ENCODE results near the gene HSPB7. TPM values are rescaled to one million over a fixed set of nuclear protein-coding genes. Genes with fewer than 3 reads are reported as not detected.
"Not testable (repeated sequence)": the region's sequence is repeated elsewhere in the genome, so short reads cannot be mapped to it uniquely, and the experiment has no call there.

Gene HSPB7
- total RNA-seq, 1 donor from 2014 or later = not detected

DNA sequence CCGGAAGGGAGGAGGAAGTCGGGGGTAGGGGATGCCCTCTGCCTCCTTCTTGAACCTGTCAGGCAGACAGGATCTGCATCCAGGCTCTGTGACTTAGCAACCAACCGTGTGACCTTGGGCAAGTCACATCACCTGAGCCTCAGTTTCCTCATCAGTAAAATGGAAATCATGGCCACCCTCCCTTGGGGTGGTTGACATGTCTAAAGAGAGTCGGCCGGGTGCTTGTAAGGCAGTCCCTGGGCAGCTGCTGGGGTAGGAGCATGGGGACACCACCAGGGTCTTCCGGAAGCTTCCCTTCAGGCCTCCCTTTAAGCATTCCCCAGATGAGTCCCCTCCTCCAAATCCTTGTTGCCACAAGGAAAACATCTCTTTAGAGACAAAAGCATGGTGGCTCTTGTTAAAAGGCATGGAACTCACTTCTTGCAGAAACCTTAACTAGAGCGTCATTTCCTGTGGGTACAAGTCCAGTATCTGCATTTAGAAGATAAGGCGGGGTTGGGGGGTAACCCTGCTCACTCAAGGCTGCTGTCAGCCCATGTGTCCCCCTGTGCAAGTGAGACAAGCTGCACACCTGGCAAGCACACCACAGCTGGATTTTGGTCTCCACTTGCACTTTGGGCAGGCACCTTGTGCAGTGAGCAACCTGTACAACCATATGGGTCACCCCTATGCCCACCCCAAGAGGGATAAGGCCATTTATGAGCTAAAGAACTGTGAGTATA, 36.1 kb upstream of the HSPB7 start:
- Histone ChIP-seq H2AFZ (replicated peaks) (no peak overlapping the region), H3K27me3 (no peaks in the 10 kb centered on the region), H3K36me3 (no peaks in the 10 kb centered on the region), H3K4me3 (no peak overlapping the region), H3K4me1 (peaks cover 8% of the 10 kb centered on the region), H3F3A (ENCODE audit: low read depth) (peaks cover 9% of the 10 kb centered on the region), H3K9me3 (ENCODE audit: low read depth) (no peaks in the 10 kb centered on the region), H4K20me1 (ENCODE audit: low read depth) (no peaks in the 10 kb centered on the region), H3K9ac (no peak overlapping the region), H3K79me2 (ENCODE audit: low read depth) (no peaks in the 10 kb centered on the region), H3K27ac (no peak overlapping the region), H3K4me2 (no peak overlapping the region)
- Mint-ChIP-seq H3K36me3 (no peaks in the 10 kb centered on the region), H3K27ac (no peak overlapping the region), H3K4me3 (no peak overlapping the region), H3K9me3 (no peaks in the 10 kb centered on the region), H3K27me3 (ENCODE audit: insufficient read depth, low read depth) (peaks cover 4% of the 10 kb centered on the region), H3K4me1 (peaks cover 19% of the 10 kb centered on the region)
- DNase-seq (ENCODE audit: low spot score) = no peak
- no peak for TF ChIP-seq EZH2phosphoT487 (IDR thresholded peaks at IDR 0.05)
- no peak for TF ChIP-seq EZH2 (IDR thresholded peaks at IDR 0.05)
- TF ChIP-seq, protein P1, sequence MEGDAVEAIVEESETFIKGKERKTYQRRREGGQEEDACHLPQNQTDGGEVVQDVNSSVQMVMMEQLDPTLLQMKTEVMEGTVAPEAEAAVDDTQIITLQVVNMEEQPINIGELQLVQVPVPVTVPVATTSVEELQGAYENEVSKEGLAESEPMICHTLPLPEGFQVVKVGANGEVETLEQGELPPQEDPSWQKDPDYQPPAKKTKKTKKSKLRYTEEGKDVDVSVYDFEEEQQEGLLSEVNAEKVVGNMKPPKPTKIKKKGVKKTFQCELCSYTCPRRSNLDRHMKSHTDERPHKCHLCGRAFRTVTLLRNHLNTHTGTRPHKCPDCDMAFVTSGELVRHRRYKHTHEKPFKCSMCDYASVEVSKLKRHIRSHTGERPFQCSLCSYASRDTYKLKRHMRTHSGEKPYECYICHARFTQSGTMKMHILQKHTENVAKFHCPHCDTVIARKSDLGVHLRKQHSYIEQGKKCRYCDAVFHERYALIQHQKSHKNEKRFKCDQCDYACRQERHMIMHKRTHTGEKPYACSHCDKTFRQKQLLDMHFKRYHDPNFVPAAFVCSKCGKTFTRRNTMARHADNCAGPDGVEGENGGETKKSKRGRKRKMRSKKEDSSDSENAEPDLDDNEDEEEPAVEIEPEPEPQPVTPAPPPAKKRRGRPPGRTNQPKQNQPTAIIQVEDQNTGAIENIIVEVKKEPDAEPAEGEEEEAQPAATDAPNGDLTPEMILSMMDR (IDR thresholded peaks at IDR 0.05) = no peak

DNA sequence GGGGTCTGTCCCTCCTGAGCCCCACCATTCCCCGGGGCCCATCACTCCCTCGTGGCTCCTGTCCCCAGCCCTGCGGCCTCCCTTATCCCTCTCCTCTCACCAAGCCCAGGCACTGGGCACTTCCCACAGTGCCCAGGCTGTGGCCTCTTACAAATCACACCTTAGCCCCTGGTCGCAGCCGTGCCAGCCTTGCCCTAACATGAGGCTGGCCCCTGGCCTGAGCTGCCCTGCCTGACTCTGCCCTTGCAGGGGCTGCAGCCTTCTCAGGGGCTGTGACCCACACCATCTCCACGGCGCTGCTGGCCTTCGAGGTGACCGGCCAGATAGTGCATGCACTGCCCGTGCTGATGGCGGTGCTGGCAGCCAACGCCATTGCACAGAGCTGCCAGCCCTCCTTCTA, 34.1 kb upstream of the HSPB7 start:
- Mint-ChIP-seq H3K4me1 (peaks cover 19% of the 10 kb centered on the region), H3K27me3 (ENCODE audit: insufficient read depth, low read depth) (peaks cover 11% of the 10 kb centered on the region)
- H3K9me3 Mint-ChIP-seq; H3K27me3 ChIP-seq; H2AFZ ChIP-seq (replicated peaks); H4K20me1 ChIP-seq (ENCODE audit: low read depth); H3K9me3 ChIP-seq (ENCODE audit: low read depth); H3K79me2 ChIP-seq (ENCODE audit: low read depth); H3K9ac ChIP-seq; H3K27ac Mint-ChIP-seq; H3K36me3 Mint-ChIP-seq; H3K36me3 ChIP-seq; H3K4me3 Mint-ChIP-seq; H3K4me2 ChIP-seq; H3K4me1 ChIP-seq; H3K27ac ChIP-seq; H3K4me3 ChIP-seq; DNase-seq (ENCODE audit: low spot score): not testable (repeated sequence)
- H3F3A ChIP-seq (ENCODE audit: low read depth) = peaks cover 16% of the 10 kb centered on the region

DNA sequence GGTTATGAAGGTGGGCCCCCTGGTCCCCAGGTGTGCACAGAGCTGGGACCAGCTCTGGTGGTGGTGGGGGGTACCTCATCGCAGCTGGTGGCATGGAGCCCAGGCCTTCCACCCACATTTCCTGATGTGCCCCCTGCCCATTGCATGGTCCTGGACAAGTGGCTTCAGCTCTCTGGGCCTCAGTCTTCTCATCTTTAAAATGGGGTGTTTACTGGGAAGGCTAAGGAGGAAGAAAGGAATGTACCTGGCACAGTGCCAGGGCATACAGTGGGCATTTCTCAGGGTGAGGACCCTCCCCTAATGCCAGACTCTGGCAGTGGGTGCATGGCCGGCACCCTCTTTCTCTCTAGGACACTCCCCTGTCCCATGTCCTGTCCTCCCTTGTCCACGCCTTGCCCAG, 33.2 kb upstream of the HSPB7 start:
- H3K27me3 Mint-ChIP-seq (ENCODE audit: insufficient read depth, low read depth) = peaks cover 13% of the 10 kb centered on the region
- Histone ChIP-seq H2AFZ (replicated peaks) (no peak overlapping the region), H3K4me3 (no peak overlapping the region), H3F3A (ENCODE audit: low read depth) (peaks cover 16% of the 10 kb centered on the region), H3K4me2 (no peak overlapping the region), H3K27ac (no peak overlapping the region), H4K20me1 (ENCODE audit: low read depth) (no peaks in the 10 kb centered on the region), H3K9me3 (ENCODE audit: low read depth) (no peaks in the 10 kb centered on the region), H3K36me3 (no peaks in the 10 kb centered on the region), H3K79me2 (ENCODE audit: low read depth) (no peaks in the 10 kb centered on the region), H3K9ac (no peak overlapping the region), H3K27me3 (peaks cover 8% of the 10 kb centered on the region), H3K4me1 (peaks cover 10% of the 10 kb centered on the region)
- TF ChIP-seq EZH2phosphoT487 (IDR thresholded peaks at IDR 0.05) (no peak), EZH2 (IDR thresholded peaks at IDR 0.05) (no peak)
- TF ChIP-seq, protein P1 (IDR thresholded peaks at IDR 0.05) = no peak
- H3K9me3 Mint-ChIP-seq = no peaks in the 10 kb centered on the region
- peaks cover 20% of the 10 kb centered on the region for H3K4me1 Mint-ChIP-seq
- peak overlapping the region; percentile 58 for H3K4me3 Mint-ChIP-seq
- DNase-seq (ENCODE audit: low spot score) = no peak
- no peaks in the 10 kb centered on the region for H3K36me3 Mint-ChIP-seq
- peak overlapping the region; percentile 60 for H3K27ac Mint-ChIP-seq

DNA sequence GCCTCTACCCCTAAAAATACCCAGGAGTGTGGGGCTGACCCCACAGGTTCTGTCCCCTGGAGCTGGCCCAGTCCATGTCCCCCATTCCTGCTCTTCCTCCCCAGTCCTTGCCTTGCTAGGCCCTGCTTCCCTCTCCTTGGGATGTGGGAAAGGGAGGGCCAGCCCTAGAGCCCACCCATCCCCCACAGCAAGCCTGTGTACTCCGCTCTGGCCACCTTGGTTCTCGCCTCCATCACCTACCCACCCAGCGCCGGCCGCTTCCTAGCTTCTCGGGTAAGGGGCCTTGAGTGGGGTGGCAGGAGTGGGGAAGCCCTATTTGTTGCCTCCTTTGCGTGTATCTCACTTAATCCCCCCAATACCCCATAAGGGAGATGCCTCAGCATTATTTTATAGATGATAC, 32.5 kb upstream of the HSPB7 start:
- Histone ChIP-seq H3K9me3 (ENCODE audit: low read depth) (no peaks in the 10 kb centered on the region), H4K20me1 (ENCODE audit: low read depth) (no peaks in the 10 kb centered on the region), H3K4me3 (no peak overlapping the region), H3K9ac (no peak overlapping the region), H3F3A (ENCODE audit: low read depth) (peaks cover 12% of the 10 kb centered on the region), H3K27ac (no peak overlapping the region), H3K27me3 (peaks cover 8% of the 10 kb centered on the region), H3K79me2 (ENCODE audit: low read depth) (no peaks in the 10 kb centered on the region), H3K36me3 (no peaks in the 10 kb centered on the region), H2AFZ (replicated peaks) (no peak overlapping the region), H3K4me2 (no peak overlapping the region), H3K4me1 (peaks cover 10% of the 10 kb centered on the region)
- DNase-seq (ENCODE audit: low spot score) = peak; percentile 46
- Mint-ChIP-seq H3K36me3 (no peaks in the 10 kb centered on the region), H3K4me3 (peak overlapping the region; percentile 64), H3K27me3 (ENCODE audit: insufficient read depth, low read depth) (peaks cover 13% of the 10 kb centered on the region), H3K9me3 (no peaks in the 10 kb centered on the region), H3K4me1 (peaks cover 17% of the 10 kb centered on the region), H3K27ac (no peak overlapping the region)
- TF ChIP-seq EZH2phosphoT487 (IDR thresholded peaks at IDR 0.05) (no peak), EZH2 (IDR thresholded peaks at IDR 0.05) (no peak)
- TF ChIP-seq, protein P1 (IDR thresholded peaks at IDR 0.05) = no peak
